Suprapubic skin (tissue), 4 donors: ENCODE measurements around the gene GALNT17. TPM values are rescaled to one million over a fixed set of nuclear protein-coding genes. Genes with fewer than 3 reads are reported as not detected.

Experiments used
- DNase-seq, 2 donors: peaks; one replicate each; pipeline ENCODE4 v3.0.0-alpha.2; 2019; ENCODE audit warnings: low spot score in 2 of 2
- H3K27ac ChIP-seq: fragments of 200-600 bp; sonication (generic); one replicate; pipeline ENCODE4 v1.5.1; 2019
- H3K27me3 ChIP-seq: fragments of 200-600 bp; sonication (generic); one replicate; pipeline ENCODE4 v1.5.1; 2019
- H3K36me3 ChIP-seq: fragments of 200-600 bp; sonication (generic); one replicate; pipeline ENCODE4 v1.5.1; 2019
- H3K4me1 ChIP-seq: fragments of 200-600 bp; sonication (generic); one replicate; pipeline ENCODE4 v1.5.1; 2019
- H3K4me3 ChIP-seq: fragments of 200-600 bp; sonication (generic); one replicate; pipeline ENCODE4 v1.5.1; 2019; ENCODE audit warnings: mild to moderate bottlenecking
- H3K9me3 ChIP-seq: fragments of 200-600 bp; sonication (generic); one replicate; pipeline ENCODE4 v1.5.1; 2019
- EP300 ChIP-seq: sonication (generic); formaldehyde crosslinking; IDR thresholded peaks from one replicate; pipeline ENCODE4 v1.6.1; 2017; ENCODE audit warnings: antibody characterized with exemption
- POLR2A ChIP-seq, 2 donors: fragments of 450-650 bp; IDR thresholded peaks; one replicate each; pipeline ENCODE4 v1.6.1; 2017; ENCODE audit warnings: antibody characterized with exemption in 2 of 2, mild to moderate bottlenecking in 2 of 2, moderate library complexity in 2 of 2
- POLR2AphosphoS5 ChIP-seq, 3 donors: sonication (generic); formaldehyde crosslinking; IDR thresholded peaks; one replicate each; pipeline ENCODE4 v1.6.1; 2017; ENCODE audit warnings: antibody characterized with exemption in 3 of 3
- WGBS: methylation state at CpG from one replicate; pipeline ENCODE4 v1.1.5; 2018; 5-methylcytosine and 5-hydroxymethylcytosine counted together
- total RNA-seq, 4 donors: library from RNA; depleted of rRNA; stranded (reverse); fragments of >200 nt; gene quantifications; one replicate each; pipeline ENCODE4 v1.1.0, GENCODE V29; 2016
- TF ChIP-seq, protein P1 (sequence below), 2 donors: fragments of 200-600 bp in 1 of 2; fragments of 450-650 bp in 1 of 2; sonication (generic) in 1 of 2; IDR thresholded peaks; one replicate each; pipeline ENCODE4 v1.5.1; 2016 to 2019; ENCODE audit warnings: antibody characterized with exemption in 2 of 2, mild to moderate bottlenecking in 1 of 2, moderate library complexity in 1 of 2

GALNT17 gene
- total RNA-seq, 4 donors from 2014 or later: 2.0 to 4.7 (median 2.7) TPM

DNA sequence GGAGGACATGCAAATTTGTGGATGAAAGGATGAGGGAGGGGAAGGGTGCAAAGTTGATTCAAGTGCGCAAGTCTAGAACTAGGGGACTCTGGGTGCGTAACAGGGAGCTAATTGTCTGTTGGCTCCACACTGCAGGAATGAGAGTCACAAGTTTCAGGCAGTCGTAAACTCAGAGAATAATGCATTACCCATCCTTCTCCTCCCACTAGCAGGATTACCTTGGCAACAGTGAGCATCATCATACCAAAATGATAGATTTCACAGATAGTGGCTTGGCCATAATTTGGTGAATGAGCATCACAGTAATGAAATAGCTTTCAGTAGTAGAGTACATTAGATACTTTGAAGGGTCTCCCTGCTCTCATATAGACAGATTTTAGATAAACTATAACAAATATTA lies 565.5 kb downstream of the GALNT17 start:
- no peaks in the 10 kb centered on the region for H3K27me3 ChIP-seq
- H3K9me3 ChIP-seq: no peaks in the 10 kb centered on the region
- TF ChIP-seq EP300: no peak
- no peak for TF ChIP-seq POLR2AphosphoS5 (IDR thresholded peaks at IDR 0.05)
- TF ChIP-seq, protein P1, sequence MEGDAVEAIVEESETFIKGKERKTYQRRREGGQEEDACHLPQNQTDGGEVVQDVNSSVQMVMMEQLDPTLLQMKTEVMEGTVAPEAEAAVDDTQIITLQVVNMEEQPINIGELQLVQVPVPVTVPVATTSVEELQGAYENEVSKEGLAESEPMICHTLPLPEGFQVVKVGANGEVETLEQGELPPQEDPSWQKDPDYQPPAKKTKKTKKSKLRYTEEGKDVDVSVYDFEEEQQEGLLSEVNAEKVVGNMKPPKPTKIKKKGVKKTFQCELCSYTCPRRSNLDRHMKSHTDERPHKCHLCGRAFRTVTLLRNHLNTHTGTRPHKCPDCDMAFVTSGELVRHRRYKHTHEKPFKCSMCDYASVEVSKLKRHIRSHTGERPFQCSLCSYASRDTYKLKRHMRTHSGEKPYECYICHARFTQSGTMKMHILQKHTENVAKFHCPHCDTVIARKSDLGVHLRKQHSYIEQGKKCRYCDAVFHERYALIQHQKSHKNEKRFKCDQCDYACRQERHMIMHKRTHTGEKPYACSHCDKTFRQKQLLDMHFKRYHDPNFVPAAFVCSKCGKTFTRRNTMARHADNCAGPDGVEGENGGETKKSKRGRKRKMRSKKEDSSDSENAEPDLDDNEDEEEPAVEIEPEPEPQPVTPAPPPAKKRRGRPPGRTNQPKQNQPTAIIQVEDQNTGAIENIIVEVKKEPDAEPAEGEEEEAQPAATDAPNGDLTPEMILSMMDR (IDR thresholded peaks at IDR 0.05): no peak
- no peak for TF ChIP-seq POLR2A (IDR thresholded peaks at IDR 0.05)
- H3K27ac ChIP-seq: no peak overlapping the region
- no peaks in the 10 kb centered on the region for H3K4me1 ChIP-seq
- no peaks in the 10 kb centered on the region for H3K36me3 ChIP-seq
- 78% methylated on average over 3 of the region's 3 CpGs for WGBS
- no peak for DNase-seq
- H3K4me3 ChIP-seq: no peak overlapping the region

DNA sequence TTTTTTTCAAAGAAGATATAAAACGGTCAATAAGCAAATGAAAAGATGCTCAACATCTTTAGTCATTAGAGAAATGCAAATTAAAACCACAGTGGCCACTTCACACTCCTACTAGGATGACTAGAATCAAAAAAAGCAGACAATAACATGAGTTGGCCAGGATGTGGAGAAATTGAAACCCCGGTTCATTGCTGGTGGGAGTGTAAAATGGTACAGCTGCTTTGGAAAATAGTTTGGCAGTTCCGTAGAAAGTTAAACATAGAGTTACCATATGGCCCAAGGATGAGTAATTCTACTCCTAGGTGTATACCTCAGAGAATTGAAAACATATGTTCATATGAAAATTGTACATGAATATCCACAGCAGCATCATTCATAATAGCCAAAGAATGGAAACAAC lies 573.3 kb downstream of the GALNT17 start:
- H3K4me3 ChIP-seq: no peak overlapping the region
- no peaks in the 10 kb centered on the region for H3K4me1 ChIP-seq
- DNase-seq: no peak
- H3K36me3 ChIP-seq: no peaks in the 10 kb centered on the region
- 54% methylated on average over 3 of the region's 3 CpGs for WGBS
- TF ChIP-seq EP300 (no peak), POLR2A (IDR thresholded peaks at IDR 0.05) (no peak), POLR2AphosphoS5 (IDR thresholded peaks at IDR 0.05) (no peak)
- TF ChIP-seq, protein P1 (IDR thresholded peaks at IDR 0.05): no peak
- no peaks in the 10 kb centered on the region for H3K9me3 ChIP-seq
- H3K27me3 ChIP-seq: no peaks in the 10 kb centered on the region
- H3K27ac ChIP-seq: no peak overlapping the region

DNA sequence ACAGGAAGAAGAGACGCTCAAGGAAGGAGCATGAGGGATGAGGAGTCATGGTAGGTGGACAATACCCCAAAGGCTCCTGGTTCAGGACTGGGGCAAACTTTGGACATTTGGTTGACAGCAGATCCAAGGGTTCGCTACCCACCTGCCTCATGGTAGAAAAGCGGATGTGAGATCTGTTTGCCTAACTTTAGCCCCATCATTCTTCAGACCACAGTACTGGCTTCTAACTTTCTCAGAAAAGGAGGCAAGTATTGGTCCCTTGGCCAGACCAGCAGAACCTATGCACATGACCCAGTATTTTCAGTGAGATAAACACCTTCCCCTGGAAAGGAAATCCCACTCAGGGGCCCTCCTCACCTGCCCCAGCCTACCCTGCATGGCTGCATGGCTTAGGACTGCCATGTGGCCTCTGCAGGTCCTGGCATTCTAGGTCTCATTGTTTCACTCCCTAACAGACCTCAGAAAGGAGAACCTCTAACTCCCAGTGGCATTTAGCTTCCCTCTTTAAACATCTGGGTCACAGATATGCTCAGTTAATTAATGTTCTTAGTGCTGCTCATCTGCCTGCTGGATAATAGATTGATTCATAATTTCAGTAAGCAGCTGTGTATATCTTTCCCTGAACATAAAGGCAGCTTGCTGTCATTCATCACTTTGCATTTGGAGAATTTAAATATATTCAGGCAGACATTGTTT lies 574.1 kb downstream of the GALNT17 start:
- TF ChIP-seq, protein P1 (IDR thresholded peaks at IDR 0.05): no peak
- TF ChIP-seq POLR2A (IDR thresholded peaks at IDR 0.05) (no peak), POLR2AphosphoS5 (IDR thresholded peaks at IDR 0.05) (no peak), EP300 (no peak)
- Histone ChIP-seq H3K4me1 (no peaks in the 10 kb centered on the region), H3K36me3 (no peaks in the 10 kb centered on the region), H3K9me3 (no peaks in the 10 kb centered on the region), H3K4me3 (no peak overlapping the region), H3K27me3 (no peaks in the 10 kb centered on the region), H3K27ac (no peak overlapping the region)
- WGBS: 89% methylated on average over 3 of the region's 3 CpGs
- DNase-seq: no peak

DNA sequence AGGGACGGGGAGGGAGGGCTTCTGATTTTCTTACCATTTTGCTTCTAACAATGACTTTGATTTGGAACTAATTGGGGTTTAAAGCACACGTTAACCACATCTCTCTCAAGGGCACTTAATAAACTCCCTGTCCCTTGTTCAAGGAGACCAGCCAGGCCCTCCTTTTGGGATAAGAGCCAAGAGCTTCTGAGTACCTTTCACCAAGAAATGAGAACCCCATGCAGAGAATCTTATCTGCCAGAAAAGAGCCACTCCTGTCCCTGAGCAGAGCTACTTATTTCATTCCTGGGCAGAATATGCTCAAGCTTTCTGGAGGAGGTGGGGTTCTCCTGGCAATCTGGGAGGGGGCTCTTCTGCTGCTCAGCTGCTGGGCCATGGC lies 574.6 kb downstream of the GALNT17 start:
- TF ChIP-seq EP300: no peak
- TF ChIP-seq, protein P1 (IDR thresholded peaks at IDR 0.05): no peak
- no peak for TF ChIP-seq POLR2AphosphoS5 (IDR thresholded peaks at IDR 0.05)
- TF ChIP-seq POLR2A (IDR thresholded peaks at IDR 0.05): no peak
- H3K9me3 ChIP-seq: no peaks in the 10 kb centered on the region
- H3K4me1 ChIP-seq: no peaks in the 10 kb centered on the region
- WGBS: 25% methylated on average over 2 of the region's 2 CpGs
- no peak for DNase-seq
- H3K4me3 ChIP-seq: no peak overlapping the region
- no peaks in the 10 kb centered on the region for H3K36me3 ChIP-seq
- no peaks in the 10 kb centered on the region for H3K27me3 ChIP-seq
- no peak overlapping the region for H3K27ac ChIP-seq

DNA sequence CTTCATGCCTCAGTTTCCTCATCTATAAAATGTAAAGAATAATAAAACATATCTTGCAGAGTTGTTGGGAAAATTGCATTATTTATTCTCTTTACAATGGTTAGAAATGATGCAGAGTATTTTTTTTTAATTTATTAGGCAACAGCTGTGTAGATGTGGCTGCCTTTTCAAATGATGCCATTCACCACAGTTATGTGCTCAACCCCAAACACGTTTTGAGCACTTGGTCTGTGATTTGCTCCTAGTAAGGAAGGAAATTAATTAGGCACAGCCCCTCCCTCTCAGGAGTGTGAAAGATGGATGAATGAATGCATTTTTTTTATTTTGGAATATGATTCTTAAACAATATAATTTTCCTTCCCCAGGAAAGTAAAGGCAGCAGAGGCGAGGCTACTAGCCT lies 575.1 kb downstream of the GALNT17 start:
- Histone ChIP-seq H3K27me3 (no peaks in the 10 kb centered on the region), H3K9me3 (no peaks in the 10 kb centered on the region), H3K4me3 (no peak overlapping the region), H3K4me1 (no peaks in the 10 kb centered on the region), H3K36me3 (no peaks in the 10 kb centered on the region), H3K27ac (no peak overlapping the region)
- 75% methylated on average over 2 of the region's 2 CpGs for WGBS
- TF ChIP-seq, protein P1 (IDR thresholded peaks at IDR 0.05): no peak
- TF ChIP-seq POLR2A (IDR thresholded peaks at IDR 0.05) (no peak), EP300 (no peak)
- no peak for DNase-seq
